ENCODE measurements around the gene JCHAIN. TPM values are rescaled to one million over a fixed set of nuclear protein-coding genes. Genes with fewer than 3 reads are reported as not detected.

JCHAIN gene
- total and polyA plus RNA-seq, 9 of the 15 experiments (the other 6 are each of a cell fraction or from before 2014, with no cell fraction given): 0.04 to 0.68 (median 0.26) TPM; not detected in 5

DNA sequence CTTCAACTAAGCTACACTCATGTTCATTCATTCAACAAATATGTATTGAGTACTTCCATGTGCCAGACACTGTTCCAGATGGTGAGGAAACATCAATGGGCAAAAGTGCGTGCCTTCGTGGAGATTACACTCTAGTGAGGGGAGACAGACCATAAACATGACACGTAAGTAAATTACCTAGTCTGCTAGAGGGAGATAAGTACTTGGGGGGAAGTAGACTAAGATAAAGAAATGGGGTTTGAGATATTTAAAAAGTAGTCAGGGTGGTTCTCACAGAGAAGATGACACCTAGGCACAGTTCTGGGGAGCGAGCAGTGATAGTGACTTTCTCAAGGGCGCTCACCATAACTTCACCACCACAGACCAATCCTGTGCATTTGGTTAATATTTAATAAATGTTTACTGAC lies 11.7 kb downstream of the JCHAIN start (continued):
- TF ChIP-seq HDAC3 (IDR thresholded peaks at IDR 0.05; ENCODE audit: borderline replicate concordance, partially characterized antibody): peak; percentile 73
- 0 out of 4 replicates have a peak, but pooled peaks of 1 of the 2 experiments have one; percentile 7 for TF ChIP-seq RAD21 (CRISPR knock-in tag; conservative IDR thresholded peaks at IDR 0.05 in 1 of 2, IDR thresholded peaks at IDR 0.05 in 1 of 2)
- TF ChIP-seq RNF2 (IDR thresholded peaks at IDR 0.05): no peak
- peak; percentile 96 for TF ChIP-seq CBFA2T3 (IDR thresholded peaks at IDR 0.05)
- peak; percentile 92 for TF ChIP-seq DPF2 (IDR thresholded peaks at IDR 0.05)
- TF ChIP-seq, protein P1, sequence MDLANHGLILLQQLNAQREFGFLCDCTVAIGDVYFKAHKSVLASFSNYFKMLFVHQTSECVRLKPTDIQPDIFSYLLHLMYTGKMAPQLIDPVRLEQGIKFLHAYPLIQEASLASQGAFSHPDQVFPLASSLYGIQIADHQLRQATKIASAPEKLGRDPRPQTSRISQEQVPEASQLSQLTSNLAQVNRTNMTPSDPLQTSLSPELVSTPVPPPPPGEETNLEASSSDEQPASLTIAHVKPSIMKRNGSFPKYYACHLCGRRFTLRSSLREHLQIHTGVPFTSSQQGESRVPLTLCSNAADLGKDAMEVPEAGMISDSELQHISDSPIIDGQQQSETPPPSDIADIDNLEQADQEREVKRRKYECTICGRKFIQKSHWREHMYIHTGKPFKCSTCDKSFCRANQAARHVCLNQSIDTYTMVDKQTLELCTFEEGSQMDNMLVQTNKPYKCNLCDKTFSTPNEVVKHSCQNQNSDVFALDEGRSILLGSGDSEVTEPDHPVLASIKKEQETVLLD (IDR thresholded peaks at IDR 0.05): 0 out of 2 replicates have a peak, but pooled peaks have one; percentile 17
- TF ChIP-seq ZNF3 (CRISPR knock-in tag; IDR thresholded peaks at IDR 0.05): no peak
- peak; percentile 74; the same call in 1 of the 2 replicates for TF ChIP-seq TCF7 (IDR thresholded peaks at IDR 0.05; ENCODE audit: borderline replicate concordance)
- TF ChIP-seq SMARCA4 (IDR thresholded peaks at IDR 0.05): peak; percentile 88
- no peak for TF ChIP-seq TAF1 (IDR thresholded peaks at IDR 0.05; ENCODE audit: control insufficient read depth, extremely low read depth, insufficient read depth, low read length, severe bottlenecking)
- peak; percentile 15 for TF ChIP-seq DACH1 (IDR thresholded peaks at IDR 0.05; ENCODE audit: partially characterized antibody)
- peak; percentile 91 for TF ChIP-seq NCOR1 (IDR thresholded peaks at IDR 0.05)
- TF ChIP-seq, protein P2, sequence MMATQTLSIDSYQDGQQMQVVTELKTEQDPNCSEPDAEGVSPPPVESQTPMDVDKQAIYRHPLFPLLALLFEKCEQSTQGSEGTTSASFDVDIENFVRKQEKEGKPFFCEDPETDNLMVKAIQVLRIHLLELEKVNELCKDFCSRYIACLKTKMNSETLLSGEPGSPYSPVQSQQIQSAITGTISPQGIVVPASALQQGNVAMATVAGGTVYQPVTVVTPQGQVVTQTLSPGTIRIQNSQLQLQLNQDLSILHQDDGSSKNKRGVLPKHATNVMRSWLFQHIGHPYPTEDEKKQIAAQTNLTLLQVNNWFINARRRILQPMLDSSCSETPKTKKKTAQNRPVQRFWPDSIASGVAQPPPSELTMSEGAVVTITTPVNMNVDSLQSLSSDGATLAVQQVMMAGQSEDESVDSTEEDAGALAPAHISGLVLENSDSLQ (IDR thresholded peaks at IDR 0.05): peak; percentile 43
- TF ChIP-seq HDAC2 (IDR thresholded peaks at IDR 0.05): peak; percentile 56; the same call in 1 of the 2 replicates
- 0 out of 2 replicates have a peak, but pooled peaks have one; percentile 49 for TF ChIP-seq ETV5 (CRISPR knock-in tag; IDR thresholded peaks at IDR 0.05; ENCODE audit: low read depth)
- TF ChIP-seq SREBF2 (CRISPR knock-in tag; IDR thresholded peaks at IDR 0.05): no peak
- 0 out of 2 replicates have a peak, but pooled peaks have one; percentile 4 for TF ChIP-seq NFE2 (IDR thresholded peaks at IDR 0.05; ENCODE audit: low read depth)
- 0 out of 2 replicates have a peak, but pooled peaks have one; percentile 47 for TF ChIP-seq HLTF (IDR thresholded peaks at IDR 0.05)
- peak; percentile 67 for TF ChIP-seq GATA2 (CRISPR knock-in tag; IDR thresholded peaks at IDR 0.05)
- TF ChIP-seq YBX1 (IDR thresholded peaks at IDR 0.05): no peak
- TF ChIP-seq, protein P3, sequence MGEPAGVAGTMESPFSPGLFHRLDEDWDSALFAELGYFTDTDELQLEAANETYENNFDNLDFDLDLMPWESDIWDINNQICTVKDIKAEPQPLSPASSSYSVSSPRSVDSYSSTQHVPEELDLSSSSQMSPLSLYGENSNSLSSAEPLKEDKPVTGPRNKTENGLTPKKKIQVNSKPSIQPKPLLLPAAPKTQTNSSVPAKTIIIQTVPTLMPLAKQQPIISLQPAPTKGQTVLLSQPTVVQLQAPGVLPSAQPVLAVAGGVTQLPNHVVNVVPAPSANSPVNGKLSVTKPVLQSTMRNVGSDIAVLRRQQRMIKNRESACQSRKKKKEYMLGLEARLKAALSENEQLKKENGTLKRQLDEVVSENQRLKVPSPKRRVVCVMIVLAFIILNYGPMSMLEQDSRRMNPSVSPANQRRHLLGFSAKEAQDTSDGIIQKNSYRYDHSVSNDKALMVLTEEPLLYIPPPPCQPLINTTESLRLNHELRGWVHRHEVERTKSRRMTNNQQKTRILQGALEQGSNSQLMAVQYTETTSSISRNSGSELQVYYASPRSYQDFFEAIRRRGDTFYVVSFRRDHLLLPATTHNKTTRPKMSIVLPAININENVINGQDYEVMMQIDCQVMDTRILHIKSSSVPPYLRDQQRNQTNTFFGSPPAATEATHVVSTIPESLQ (CRISPR knock-in tag; IDR thresholded peaks at IDR 0.05): no peak
- no peak for TF ChIP-seq TGIF2 (CRISPR knock-in tag; IDR thresholded peaks at IDR 0.05)
- TF ChIP-seq MBD2 (IDR thresholded peaks at IDR 0.05; ENCODE audit: borderline replicate concordance, low read depth): 0 out of 2 replicates have a peak, but pooled peaks have one; percentile 44
- TF ChIP-seq LEF1 (IDR thresholded peaks at IDR 0.05): peak; percentile 86
- peak; percentile 94 for TF ChIP-seq CBFA2T2 (conservative IDR thresholded peaks at IDR 0.05)
- no peak for TF ChIP-seq NCOA6 (IDR thresholded peaks at IDR 0.05)
- TF ChIP-seq, protein P4, sequence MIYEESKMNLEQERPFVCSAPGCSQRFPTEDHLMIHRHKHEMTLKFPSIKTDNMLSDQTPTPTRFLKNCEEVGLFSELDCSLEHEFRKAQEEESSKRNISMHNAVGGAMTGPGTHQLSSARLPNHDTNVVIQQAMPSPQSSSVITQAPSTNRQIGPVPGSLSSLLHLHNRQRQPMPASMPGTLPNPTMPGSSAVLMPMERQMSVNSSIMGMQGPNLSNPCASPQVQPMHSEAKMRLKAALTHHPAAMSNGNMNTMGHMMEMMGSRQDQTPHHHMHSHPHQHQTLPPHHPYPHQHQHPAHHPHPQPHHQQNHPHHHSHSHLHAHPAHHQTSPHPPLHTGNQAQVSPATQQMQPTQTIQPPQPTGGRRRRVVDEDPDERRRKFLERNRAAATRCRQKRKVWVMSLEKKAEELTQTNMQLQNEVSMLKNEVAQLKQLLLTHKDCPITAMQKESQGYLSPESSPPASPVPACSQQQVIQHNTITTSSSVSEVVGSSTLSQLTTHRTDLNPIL (CRISPR knock-in tag; IDR thresholded peaks at IDR 0.05): no peak
- TF ChIP-seq NFIC (IDR thresholded peaks at IDR 0.05): peak; percentile 74
- TF ChIP-seq HDGF (IDR thresholded peaks at IDR 0.05): no peak
